ENCODE results near the gene ARRB1. TPM values are rescaled to one million over a fixed set of nuclear protein-coding genes. Genes with fewer than 3 reads are reported as not detected.
"Not testable (repeated sequence)": the region's sequence is repeated elsewhere in the genome, so short reads cannot be mapped to it uniquely, and the experiment has no call there.

Gene ARRB1
- total RNA-seq, 3 donors from 2014 or later: 31.2 to 64.0 (median 42.3) TPM

DNA sequence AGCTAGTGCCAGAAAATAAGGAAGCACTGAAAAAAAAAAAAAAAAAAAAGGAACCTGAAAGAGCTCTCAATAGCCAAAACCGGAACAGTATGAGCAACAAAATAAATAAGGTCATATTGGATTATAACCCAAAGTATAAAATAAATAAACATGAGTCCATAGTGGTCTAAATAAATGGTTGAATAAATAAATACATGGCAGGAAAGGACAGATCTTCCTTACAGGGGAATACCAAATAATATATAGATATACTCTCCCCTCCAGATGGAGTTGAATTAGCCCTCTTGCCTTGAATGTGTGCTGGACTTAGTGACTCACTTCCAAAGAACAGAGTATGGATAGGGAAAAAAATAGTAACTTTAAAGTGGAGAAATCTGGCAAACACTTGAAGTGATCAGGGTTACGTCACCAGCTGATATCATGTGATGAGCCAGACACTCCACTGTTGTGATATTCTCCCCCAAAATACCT, 14.3 kb upstream of the ARRB1 start:
- Histone ChIP-seq H3K27me3 (no peaks in the 10 kb centered on the region), H3K27ac (no peak overlapping the region), H3K4me1 (no peaks in the 10 kb centered on the region), H3K9me3 (no peaks in the 10 kb centered on the region), H3K4me3 (no peak overlapping the region), H3K36me3 (no peaks in the 10 kb centered on the region)
- DNase-seq (ENCODE audit: low spot score in 2 of 2): no peak
- no peak for TF ChIP-seq CTCF (IDR thresholded peaks at IDR 0.05)
- no peak for TF ChIP-seq POLR2AphosphoS5 (IDR thresholded peaks at IDR 0.05)
- TF ChIP-seq POLR2A (IDR thresholded peaks at IDR 0.05): no peak
- intact Hi-C loops (cut with DNase I; ENCODE audit: low total_unique reads): no loop called here

DNA sequence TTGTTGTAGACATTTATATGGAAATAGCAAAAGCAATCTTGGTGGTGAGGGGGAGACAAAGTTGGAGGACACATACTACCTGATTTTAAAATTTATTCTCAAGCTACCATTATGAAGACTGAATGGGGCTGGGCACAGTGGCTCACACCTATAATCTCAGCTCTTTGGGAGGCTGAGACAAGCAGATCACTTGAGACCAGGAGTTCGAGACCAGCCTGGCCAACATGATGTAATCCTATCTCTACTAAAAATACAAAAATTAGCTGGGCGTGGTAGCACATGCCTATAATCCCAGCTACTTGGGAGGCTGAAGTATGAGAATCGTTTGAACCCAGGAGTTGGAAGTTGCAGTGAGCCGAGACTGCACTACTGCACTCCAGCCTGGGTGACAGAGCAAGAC, 10.8 kb upstream of the ARRB1 start:
- H3K9me3 ChIP-seq; H3K36me3 ChIP-seq; H3K4me1 ChIP-seq; H3K4me3 ChIP-seq; DNase-seq (ENCODE audit: low spot score in 2 of 2); intact Hi-C loops (cut with DNase I; ENCODE audit: low total_unique reads); H3K27me3 ChIP-seq; H3K27ac ChIP-seq: not testable (repeated sequence)

GRCh38 chr11:75356613-75357012, 5.2 kb upstream of the ARRB1 start:
- H3K27me3 ChIP-seq: no peaks in the 10 kb centered on the region
- no peak overlapping the region for H3K4me3 ChIP-seq
- no peaks in the 10 kb centered on the region for H3K36me3 ChIP-seq
- no peaks in the 10 kb centered on the region for H3K9me3 ChIP-seq
- H3K27ac ChIP-seq: no peak overlapping the region
- no peak for DNase-seq (ENCODE audit: low spot score in 2 of 2)
- TF ChIP-seq POLR2AphosphoS5 (IDR thresholded peaks at IDR 0.05) (no peak), POLR2A (IDR thresholded peaks at IDR 0.05) (no peak), CTCF (IDR thresholded peaks at IDR 0.05) (no peak)
- intact Hi-C loops (cut with DNase I; ENCODE audit: low total_unique reads): no loop called here
- peaks cover 2 to 7% of the 10 kb centered on the region in 2 donors for H3K4me1 ChIP-seq

GRCh38 chr11:75355051-75355450, 3.6 kb upstream of the ARRB1 start:
- Histone ChIP-seq H3K27me3 (no peaks in the 10 kb centered on the region), H3K4me3 (no peak overlapping the region), H3K4me1 (peaks cover 6 to 7% of the 10 kb centered on the region in 2 donors), H3K36me3 (no peaks in the 10 kb centered on the region), H3K27ac (no peak overlapping the region), H3K9me3 (no peaks in the 10 kb centered on the region)
- intact Hi-C loops (cut with DNase I; ENCODE audit: low total_unique reads): no loop called here
- TF ChIP-seq POLR2AphosphoS5 (IDR thresholded peaks at IDR 0.05) (no peak), POLR2A (IDR thresholded peaks at IDR 0.05) (no peak), CTCF (IDR thresholded peaks at IDR 0.05) (no peak)
- DNase-seq (ENCODE audit: low spot score in 2 of 2): no peak

- H3K4me1 ChIP-seq: peaks cover 13 to 14% of the 10 kb centered on the region in 2 donors
- H3K4me3 ChIP-seq: peak overlapping the region; percentile 76 to 98 (median 86)
- intact Hi-C loops (cut with DNase I; ENCODE audit: low total_unique reads): no loop called here
- no peaks in the 10 kb centered on the region for H3K27me3 ChIP-seq
- TF ChIP-seq CTCF (IDR thresholded peaks at IDR 0.05): no peak
- TF ChIP-seq POLR2A (IDR thresholded peaks at IDR 0.05): no peak
- no peak for TF ChIP-seq POLR2AphosphoS5 (IDR thresholded peaks at IDR 0.05)
- no peaks in the 10 kb centered on the region for H3K36me3 ChIP-seq
- no peaks in the 10 kb centered on the region for H3K9me3 ChIP-seq
- peak overlapping the region; percentile 91 to 99 for H3K27ac ChIP-seq
- no peak for DNase-seq (ENCODE audit: low spot score in 2 of 2)
Observed at GRCh38 chr11:75352588-75353206, 1.2 kb upstream of the ARRB1 start.
